ENCODE results near the gene CYTH1. TPM values are rescaled to one million over a fixed set of nuclear protein-coding genes. Genes with fewer than 3 reads are reported as not detected.

CYTH1 gene
- total RNA-seq, 1 experiment from 2014 or later = 34.3 TPM

DNA sequence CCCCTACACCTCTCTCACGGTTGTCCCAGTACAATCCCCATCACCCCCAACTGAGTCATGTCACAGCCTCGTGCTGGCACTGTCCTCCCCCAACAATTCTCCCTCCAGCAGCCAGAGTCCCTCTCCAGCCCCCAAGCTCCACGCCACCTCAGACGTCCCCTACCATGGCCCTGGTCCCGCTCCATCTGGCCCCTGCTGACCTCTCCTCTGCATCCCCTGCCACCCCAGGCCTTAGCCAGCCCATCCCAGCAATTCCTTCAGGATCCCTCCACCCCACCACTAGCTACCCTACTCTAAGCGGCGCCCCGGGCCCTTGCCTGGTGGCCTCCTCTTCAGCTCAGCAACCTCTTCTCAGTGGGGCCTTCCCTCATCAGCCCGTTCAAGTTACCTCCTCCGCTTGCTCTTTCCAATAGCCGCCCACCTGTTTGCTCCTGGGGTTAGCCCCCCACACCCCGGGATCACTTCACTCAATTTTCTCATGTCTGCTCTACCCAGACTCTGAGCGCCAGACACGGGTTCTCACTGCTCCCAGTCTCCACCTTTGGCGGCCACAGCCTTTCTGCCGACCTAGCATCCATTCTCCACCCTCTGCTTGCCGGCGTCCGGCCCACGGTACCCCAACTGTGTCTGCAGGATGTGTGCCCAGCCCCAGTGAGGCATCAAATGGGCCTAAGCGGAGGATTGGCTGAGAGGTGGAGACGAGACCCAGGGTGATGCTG, 112.7 kb downstream of the CYTH1 start:
- no peak for ATAC-seq

GRCh38 chr17:78668847-78669246, 113.2 kb downstream of the CYTH1 start:
- DNase-seq (ENCODE audit: low read depth, low spot score) (no peak), ATAC-seq (no peak)
- no peak overlapping the region for H3K9ac ChIP-seq (ENCODE audit: low read length)
- H3K79me2 ChIP-seq (ENCODE audit: insufficient read depth, low read length) = no peaks in the 10 kb centered on the region
- no peak overlapping the region for H3K4me3 ChIP-seq (replicated peaks in 1 of 2; ENCODE audit: low read depth in 1 of 2, low read length in 2 of 2)
- H4K20me1 ChIP-seq (ENCODE audit: insufficient read depth) = no peaks in the 10 kb centered on the region
- no peaks in the 10 kb centered on the region for H3K27me3 ChIP-seq (ENCODE audit: insufficient read depth, low read length)
- intact Hi-C loops (cut with micrococcal nuclease) = no loop called here
- no peaks in the 10 kb centered on the region for H3K9me3 ChIP-seq (ENCODE audit: control insufficient read depth in 1 of 2, insufficient read depth in 1 of 2, low read depth in 1 of 2, low read length in 2 of 2)
- H3K4me1 ChIP-seq (ENCODE audit: control insufficient read depth in 1 of 2, insufficient read depth in 2 of 2, low read length in 2 of 2) = peaks cover 0 to 11% of the 10 kb centered on the region in 2 experiments; a peak in 1 of 4 replicates
- peaks cover 0 to 3% of the 10 kb centered on the region in 2 experiments; a peak in 1 of 4 replicates for H3K36me3 ChIP-seq (ENCODE audit: control insufficient read depth in 1 of 2, insufficient read depth in 2 of 2, low read length in 2 of 2)
- POLR2A ChIA-PET = no interaction called here
- no peaks in the 10 kb centered on the region for H3K9me2 ChIP-seq (ENCODE audit: insufficient read depth)
- BruUV-seq (replicated peaks) = no TSS peak
- H3K27ac ChIP-seq (ENCODE audit: low read depth, low read length) = no peak overlapping the region
- H3K4me2 ChIP-seq (ENCODE audit: low read length) = no peak overlapping the region
- CTCF ChIA-PET = no interaction called here
- RAD21 ChIA-PET (ENCODE audit: low non-redundant PET in 1 of 2, low total read pairs in 2 of 2, uncharacterized antibody in 2 of 2, unreplicated experiment in 2 of 2) = no interaction called here
- H2AFZ ChIP-seq (ENCODE audit: low read depth, low read length, poor library complexity, severe bottlenecking) = no peak overlapping the region
- no peak for TF ChIP-seq ZNF274 (IDR thresholded peaks at IDR 0.05; ENCODE audit: low read depth, low read length)
- no peak for TF ChIP-seq TCF7L2 (IDR thresholded peaks at IDR 0.05; ENCODE audit: borderline replicate concordance, extremely low read depth, insufficient read depth, insufficient read length)
- TF ChIP-seq CTCF (IDR thresholded peaks at IDR 0.05 in 2 of 3, conservative IDR thresholded peaks at IDR 0.05 in 1 of 3; ENCODE audit: borderline replicate concordance in 1 of 3, insufficient read depth in 1 of 3, low read depth in 2 of 3, low read length in 2 of 3) = no peak
- TF ChIP-seq CEBPB (IDR thresholded peaks at IDR 0.05; ENCODE audit: low read depth) = no peak
- no peak for TF ChIP-seq JUND (IDR thresholded peaks at IDR 0.05)
- TF ChIP-seq, protein P1, sequence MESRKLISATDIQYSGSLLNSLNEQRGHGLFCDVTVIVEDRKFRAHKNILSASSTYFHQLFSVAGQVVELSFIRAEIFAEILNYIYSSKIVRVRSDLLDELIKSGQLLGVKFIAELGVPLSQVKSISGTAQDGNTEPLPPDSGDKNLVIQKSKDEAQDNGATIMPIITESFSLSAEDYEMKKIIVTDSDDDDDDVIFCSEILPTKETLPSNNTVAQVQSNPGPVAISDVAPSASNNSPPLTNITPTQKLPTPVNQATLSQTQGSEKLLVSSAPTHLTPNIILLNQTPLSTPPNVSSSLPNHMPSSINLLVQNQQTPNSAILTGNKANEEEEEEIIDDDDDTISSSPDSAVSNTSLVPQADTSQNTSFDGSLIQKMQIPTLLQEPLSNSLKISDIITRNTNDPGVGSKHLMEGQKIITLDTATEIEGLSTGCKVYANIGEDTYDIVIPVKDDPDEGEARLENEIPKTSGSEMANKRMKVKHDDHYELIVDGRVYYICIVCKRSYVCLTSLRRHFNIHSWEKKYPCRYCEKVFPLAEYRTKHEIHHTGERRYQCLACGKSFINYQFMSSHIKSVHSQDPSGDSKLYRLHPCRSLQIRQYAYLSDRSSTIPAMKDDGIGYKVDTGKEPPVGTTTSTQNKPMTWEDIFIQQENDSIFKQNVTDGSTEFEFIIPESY (IDR thresholded peaks at IDR 0.05; ENCODE audit: extremely low read depth, insufficient replicate concordance, low read length) = no peak
- TF ChIP-seq POLR2AphosphoS5 (IDR thresholded peaks at IDR 0.05; ENCODE audit: low read depth, low read length) = no peak
- no peak for TF ChIP-seq SIN3A (IDR thresholded peaks at IDR 0.05; ENCODE audit: low read depth)
- TF ChIP-seq ATF3 (IDR thresholded peaks at IDR 0.05) = no peak
- TF ChIP-seq ZFX (IDR thresholded peaks at IDR 0.05) = no peak
- TF ChIP-seq SRF (IDR thresholded peaks at IDR 0.05; ENCODE audit: low read depth) = no peak
- no peak for TF ChIP-seq RAD21 (IDR thresholded peaks at IDR 0.05; ENCODE audit: low read depth)

More for the DNA sequence above, 112.7 kb downstream of the CYTH1 start:
- no peaks in the 10 kb centered on the region for H3K27me3 ChIP-seq (ENCODE audit: insufficient read depth, low read length)
- H3K4me1 ChIP-seq (ENCODE audit: control insufficient read depth in 1 of 2, insufficient read depth in 2 of 2, low read length in 2 of 2) = peaks cover 0 to 11% of the 10 kb centered on the region in 2 experiments; a peak in 1 of 4 replicates
- intact Hi-C loops (cut with micrococcal nuclease) = no loop called here
- no peak overlapping the region for H3K9ac ChIP-seq (ENCODE audit: low read length)
- POLR2A ChIA-PET = no interaction called here
- TF ChIP-seq TCF7L2 (IDR thresholded peaks at IDR 0.05; ENCODE audit: borderline replicate concordance, extremely low read depth, insufficient read depth, insufficient read length) = no peak
- no peak for TF ChIP-seq SP1 (IDR thresholded peaks at IDR 0.05; ENCODE audit: low read depth)
- TF ChIP-seq JUND (IDR thresholded peaks at IDR 0.05) = no peak
- TF ChIP-seq EZH2phosphoT487 (IDR thresholded peaks at IDR 0.05; ENCODE audit: borderline replicate concordance) = no peak
- no peak for TF ChIP-seq EZH2 (IDR thresholded peaks at IDR 0.05)
- RAD21 ChIA-PET (ENCODE audit: low non-redundant PET in 1 of 2, low total read pairs in 2 of 2, uncharacterized antibody in 2 of 2, unreplicated experiment in 2 of 2) = no interaction called here
- no peak overlapping the region for H2AFZ ChIP-seq (ENCODE audit: low read depth, low read length, poor library complexity, severe bottlenecking)
- no peaks in the 10 kb centered on the region for H4K20me1 ChIP-seq (ENCODE audit: insufficient read depth)
- H3K27ac ChIP-seq (ENCODE audit: low read depth, low read length) = no peak overlapping the region
- CTCF ChIA-PET = no interaction called here
- H3K9me3 ChIP-seq (ENCODE audit: control insufficient read depth in 1 of 2, insufficient read depth in 1 of 2, low read depth in 1 of 2, low read length in 2 of 2) = no peaks in the 10 kb centered on the region
- no TSS peak for BruUV-seq (replicated peaks)
- no peaks in the 10 kb centered on the region for H3K79me2 ChIP-seq (ENCODE audit: insufficient read depth, low read length)
- no peak overlapping the region for H3K4me2 ChIP-seq (ENCODE audit: low read length)
- no peak for DNase-seq (ENCODE audit: low read depth, low spot score)
- H3K9me2 ChIP-seq (ENCODE audit: insufficient read depth) = no peaks in the 10 kb centered on the region
- peaks cover 0 to 6% of the 10 kb centered on the region in 2 experiments; a peak in 1 of 4 replicates for H3K36me3 ChIP-seq (ENCODE audit: control insufficient read depth in 1 of 2, insufficient read depth in 2 of 2, low read length in 2 of 2)
- H3K4me3 ChIP-seq (replicated peaks in 1 of 2; ENCODE audit: low read depth in 1 of 2, low read length in 2 of 2) = no peak overlapping the region

All from HCT116 (cell line).